Ishikawa (cell line): ENCODE results near the gene SLX9.

Experiments used
- CEBPB ChIP-seq: IDR thresholded peaks from 2 replicates; pipeline ENCODE4 v1.6.1; 2012
- CREB1 ChIP-seq: IDR thresholded peaks from 2 replicates; pipeline ENCODE4 v1.6.1; 2012; ENCODE audit warnings: low read depth
- EGR1 ChIP-seq: IDR thresholded peaks from 2 replicates; pipeline ENCODE4 v1.6.1; 2012
- EP300 ChIP-seq: IDR thresholded peaks from 2 replicates; pipeline ENCODE4 v1.6.1; 2012; ENCODE audit warnings: borderline replicate concordance
- FOXM1 ChIP-seq: IDR thresholded peaks from 2 replicates; pipeline ENCODE4 v1.6.1; 2012; ENCODE audit warnings: low read depth, borderline replicate concordance
- NFIC ChIP-seq: IDR thresholded peaks from 2 replicates; pipeline ENCODE4 v1.6.1; 2012
- RAD21 ChIP-seq: IDR thresholded peaks from 2 replicates; pipeline ENCODE4 v1.6.1; 2012; ENCODE audit warnings: low read depth
- TAF1 ChIP-seq: IDR thresholded peaks from 2 replicates; pipeline ENCODE4 v1.6.1; 2012; ENCODE audit warnings: low read depth, mild to moderate bottlenecking
- TCF12 ChIP-seq: IDR thresholded peaks from 2 replicates; pipeline ENCODE4 v1.6.1; 2012; ENCODE audit warnings: low read depth
- TEAD4 ChIP-seq: IDR thresholded peaks from 2 replicates; pipeline ENCODE4 v1.6.1; 2012
- YY1 ChIP-seq: IDR thresholded peaks from 2 replicates; pipeline ENCODE4 v1.6.1; 2012; ENCODE audit warnings: low read depth
- ZBTB7A ChIP-seq: IDR thresholded peaks from 2 replicates; pipeline ENCODE4 v1.6.1; 2012; ENCODE audit warnings: low read depth
- TF ChIP-seq, protein P1 (sequence below): IDR thresholded peaks from 2 replicates; pipeline ENCODE4 v1.6.1; 2012; ENCODE audit warnings: low read depth, mild to moderate bottlenecking
- TF ChIP-seq, protein P2 (sequence below): IDR thresholded peaks from 2 replicates; pipeline ENCODE4 v1.6.1; 2012
- TF ChIP-seq, protein P3 (sequence below): IDR thresholded peaks from 2 replicates; pipeline ENCODE4 v1.6.1; 2012

SLX9 gene

DNA sequence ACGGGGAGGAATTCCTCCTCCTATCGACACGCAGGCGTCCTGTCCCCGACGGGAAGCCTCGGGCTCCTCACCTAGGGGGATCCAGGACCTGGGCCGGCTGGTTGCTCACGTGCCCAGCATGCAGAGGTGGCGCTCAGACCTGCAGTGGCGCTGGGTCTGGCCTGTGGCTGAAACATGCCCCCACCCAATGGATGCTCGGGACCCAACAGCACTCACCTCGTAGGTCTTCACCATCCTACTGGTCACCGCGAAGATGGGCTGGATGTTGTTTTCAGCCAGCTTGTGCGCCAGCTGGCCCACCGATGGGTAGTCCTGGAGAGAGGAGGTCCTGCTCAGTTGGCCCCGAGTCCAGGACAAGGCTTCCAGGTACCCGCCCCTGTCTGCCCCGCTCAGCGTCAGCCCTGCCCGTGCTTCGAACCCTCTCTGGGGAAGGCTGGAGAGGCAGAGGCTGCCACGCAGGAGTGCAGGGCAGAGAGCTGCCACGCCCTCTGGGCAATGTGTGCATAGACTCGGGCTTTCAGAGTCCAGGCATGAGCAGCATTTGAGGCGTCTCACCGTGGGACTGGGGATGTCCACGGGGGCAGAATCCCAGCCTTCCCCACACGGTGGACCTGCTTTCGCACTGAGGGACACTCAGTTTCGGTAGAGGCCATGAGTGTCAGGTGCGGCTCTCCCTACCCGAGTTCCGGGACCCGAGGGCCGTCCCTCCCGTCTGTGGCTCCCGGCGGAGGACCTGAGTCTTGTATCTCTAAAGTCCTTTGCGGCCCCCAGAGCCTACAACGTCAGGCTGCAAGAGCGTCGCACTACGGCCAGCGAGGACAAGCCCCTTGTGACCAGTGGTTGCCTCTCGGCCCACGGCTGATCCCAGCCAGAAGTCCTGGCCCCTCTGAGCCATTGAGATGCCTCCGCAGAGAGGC lies 40.7 kb upstream of the SLX9 start:
- TF ChIP-seq TEAD4 (no peak), NFIC (no peak), EP300 (no peak), RAD21 (no peak), FOXM1 (no peak), CREB1 (no peak), TCF12 (no peak)

DNA sequence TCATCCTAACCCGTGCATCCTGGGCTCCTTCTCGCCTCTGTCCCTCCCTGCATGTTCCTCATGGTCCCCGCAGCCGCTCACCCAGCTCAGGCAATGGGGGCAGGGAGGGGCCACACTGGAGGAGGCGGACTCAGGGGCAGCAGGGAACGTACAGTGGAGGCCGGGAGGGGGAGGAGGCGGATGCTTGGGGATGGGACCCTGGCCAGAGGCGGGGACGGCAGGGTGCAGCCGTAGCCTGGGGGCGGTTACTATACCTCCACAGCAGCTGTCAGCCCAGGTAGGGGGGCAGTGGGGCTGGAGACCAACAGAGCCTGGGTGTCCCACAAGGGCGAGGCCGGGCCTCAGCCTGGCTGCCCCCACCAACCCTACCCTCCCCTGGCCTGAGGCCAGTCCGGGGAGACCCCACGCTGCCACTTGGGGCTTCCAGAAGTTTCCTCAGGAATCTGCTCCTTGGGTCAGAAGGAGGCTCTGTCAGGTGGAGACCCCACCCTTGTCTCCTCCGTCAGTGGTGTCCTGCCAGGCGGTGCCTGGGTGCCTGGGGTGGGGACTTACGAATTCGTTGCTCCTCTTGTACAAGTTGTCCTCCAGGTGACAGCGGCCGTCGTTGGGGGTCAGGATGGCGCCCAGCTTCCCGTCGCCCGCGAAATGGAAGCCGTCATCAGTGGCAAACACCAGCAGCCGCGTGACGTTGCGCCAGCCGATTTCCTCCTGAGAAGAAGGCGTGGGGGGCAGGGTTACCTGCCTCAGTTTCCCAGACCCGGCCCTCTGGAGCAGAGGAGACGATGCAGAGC lies 39.9 kb upstream of the SLX9 start:
- no peak for TF ChIP-seq ZBTB7A
- no peak for TF ChIP-seq TCF12
- TF ChIP-seq CREB1 = no peak
- no peak for TF ChIP-seq EGR1
- no peak for TF ChIP-seq EP300
- TF ChIP-seq, protein P1, sequence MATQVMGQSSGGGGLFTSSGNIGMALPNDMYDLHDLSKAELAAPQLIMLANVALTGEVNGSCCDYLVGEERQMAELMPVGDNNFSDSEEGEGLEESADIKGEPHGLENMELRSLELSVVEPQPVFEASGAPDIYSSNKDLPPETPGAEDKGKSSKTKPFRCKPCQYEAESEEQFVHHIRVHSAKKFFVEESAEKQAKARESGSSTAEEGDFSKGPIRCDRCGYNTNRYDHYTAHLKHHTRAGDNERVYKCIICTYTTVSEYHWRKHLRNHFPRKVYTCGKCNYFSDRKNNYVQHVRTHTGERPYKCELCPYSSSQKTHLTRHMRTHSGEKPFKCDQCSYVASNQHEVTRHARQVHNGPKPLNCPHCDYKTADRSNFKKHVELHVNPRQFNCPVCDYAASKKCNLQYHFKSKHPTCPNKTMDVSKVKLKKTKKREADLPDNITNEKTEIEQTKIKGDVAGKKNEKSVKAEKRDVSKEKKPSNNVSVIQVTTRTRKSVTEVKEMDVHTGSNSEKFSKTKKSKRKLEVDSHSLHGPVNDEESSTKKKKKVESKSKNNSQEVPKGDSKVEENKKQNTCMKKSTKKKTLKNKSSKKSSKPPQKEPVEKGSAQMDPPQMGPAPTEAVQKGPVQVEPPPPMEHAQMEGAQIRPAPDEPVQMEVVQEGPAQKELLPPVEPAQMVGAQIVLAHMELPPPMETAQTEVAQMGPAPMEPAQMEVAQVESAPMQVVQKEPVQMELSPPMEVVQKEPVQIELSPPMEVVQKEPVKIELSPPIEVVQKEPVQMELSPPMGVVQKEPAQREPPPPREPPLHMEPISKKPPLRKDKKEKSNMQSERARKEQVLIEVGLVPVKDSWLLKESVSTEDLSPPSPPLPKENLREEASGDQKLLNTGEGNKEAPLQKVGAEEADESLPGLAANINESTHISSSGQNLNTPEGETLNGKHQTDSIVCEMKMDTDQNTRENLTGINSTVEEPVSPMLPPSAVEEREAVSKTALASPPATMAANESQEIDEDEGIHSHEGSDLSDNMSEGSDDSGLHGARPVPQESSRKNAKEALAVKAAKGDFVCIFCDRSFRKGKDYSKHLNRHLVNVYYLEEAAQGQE = no peak
- TF ChIP-seq TEAD4 = no peak
- no peak for TF ChIP-seq TAF1
- TF ChIP-seq NFIC = no peak
- no peak for TF ChIP-seq CEBPB
- TF ChIP-seq, protein P2, sequence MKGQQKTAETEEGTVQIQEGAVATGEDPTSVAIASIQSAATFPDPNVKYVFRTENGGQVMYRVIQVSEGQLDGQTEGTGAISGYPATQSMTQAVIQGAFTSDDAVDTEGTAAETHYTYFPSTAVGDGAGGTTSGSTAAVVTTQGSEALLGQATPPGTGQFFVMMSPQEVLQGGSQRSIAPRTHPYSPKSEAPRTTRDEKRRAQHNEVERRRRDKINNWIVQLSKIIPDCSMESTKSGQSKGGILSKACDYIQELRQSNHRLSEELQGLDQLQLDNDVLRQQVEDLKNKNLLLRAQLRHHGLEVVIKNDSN = no peak
- TF ChIP-seq FOXM1 = no peak
- TF ChIP-seq, protein P3, sequence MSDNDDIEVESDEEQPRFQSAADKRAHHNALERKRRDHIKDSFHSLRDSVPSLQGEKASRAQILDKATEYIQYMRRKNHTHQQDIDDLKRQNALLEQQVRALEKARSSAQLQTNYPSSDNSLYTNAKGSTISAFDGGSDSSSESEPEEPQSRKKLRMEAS = no peak
- TF ChIP-seq YY1 = no peak
- no peak for TF ChIP-seq RAD21

DNA sequence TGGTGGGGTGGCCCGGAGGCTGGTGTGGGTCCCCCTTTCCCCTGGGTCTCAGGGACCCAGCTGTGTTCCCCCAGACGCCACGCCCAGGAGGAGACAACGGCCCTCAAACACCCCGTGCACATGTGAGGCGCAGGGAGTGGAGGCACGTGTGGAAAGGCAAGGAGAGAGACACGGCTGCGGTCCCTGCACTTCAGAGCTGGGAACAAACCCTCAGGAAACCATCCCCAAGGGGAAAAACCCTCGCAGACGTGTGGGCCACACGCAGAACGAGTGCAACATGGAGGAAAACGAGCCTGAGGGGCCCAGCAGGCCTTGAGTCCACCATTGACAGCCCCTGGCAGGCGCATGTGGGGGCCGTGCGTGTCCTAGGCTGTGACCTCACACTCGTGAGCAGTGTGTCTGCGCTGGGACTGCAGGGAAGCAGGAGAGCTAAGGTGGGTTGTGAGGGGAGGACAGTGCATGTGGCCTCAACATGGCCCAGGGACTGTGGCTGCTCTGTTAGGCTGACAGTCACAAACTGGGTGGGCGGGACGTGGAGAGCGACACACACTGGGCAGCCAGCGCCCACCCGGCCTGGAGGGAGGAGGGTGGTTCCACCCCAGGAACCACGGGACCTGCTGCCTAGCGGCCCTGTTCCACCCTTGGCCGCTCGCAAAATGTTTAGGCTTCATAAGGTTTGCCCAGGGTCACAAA lies 39.1 kb upstream of the SLX9 start:
- TF ChIP-seq NFIC = no peak
- TF ChIP-seq YY1 = no peak
- TF ChIP-seq FOXM1 = no peak
- TF ChIP-seq, protein P3 = no peak
- no peak for TF ChIP-seq CEBPB
- no peak for TF ChIP-seq TAF1
- TF ChIP-seq, protein P2 = no peak
- no peak for TF ChIP-seq TCF12
- no peak for TF ChIP-seq TEAD4
- TF ChIP-seq RAD21 = no peak
- TF ChIP-seq, protein P1 = no peak
- no peak for TF ChIP-seq CREB1
- no peak for TF ChIP-seq EGR1
- TF ChIP-seq EP300 = no peak
- no peak for TF ChIP-seq ZBTB7A

- TF ChIP-seq YY1 = no peak
- TF ChIP-seq TCF12 = no peak
- TF ChIP-seq, protein P1 = no peak
- TF ChIP-seq, protein P3 = no peak
- TF ChIP-seq RAD21 = no peak
- TF ChIP-seq, protein P2 = no peak
- TF ChIP-seq TAF1 = no peak
- TF ChIP-seq FOXM1 = no peak
- no peak for TF ChIP-seq CEBPB
- no peak for TF ChIP-seq TEAD4
- TF ChIP-seq EGR1 = no peak
- no peak for TF ChIP-seq CREB1
- no peak for TF ChIP-seq EP300
- no peak for TF ChIP-seq NFIC
- no peak for TF ChIP-seq ZBTB7A
These were observed 38.3 kb upstream of the SLX9 start for GRCh38 chr21:44901391-44902074.
